Measurements from ENCODE around the gene KRT74. TPM values are rescaled to one million over a fixed set of nuclear protein-coding genes. Genes with fewer than 3 reads are reported as not detected.

The KRT74 gene
- total and polyA plus RNA-seq, 4 donors, result not detected

GRCh38 chr12:52615912-52616311 lies 42.3 kb upstream of the KRT74 start:
- WGBS, result 89% methylated on average over 9 of the region's 9 CpGs
- no peaks in the 10 kb centered on the region for H3K27me3 ChIP-seq (ENCODE audit: control insufficient read depth in 4 of 4, insufficient read depth in 4 of 4, low read length in 3 of 4)
- DNase-seq (ENCODE audit: low spot score), result no peak
- H3K9ac ChIP-seq (ENCODE audit: low read depth in 1 of 2, low read length in 2 of 2), result no peak overlapping the region
- H3K4me3 ChIP-seq (ENCODE audit: low read depth in 1 of 3, low read length in 3 of 3), result no peak overlapping the region
- H3K9me3 ChIP-seq (ENCODE audit: control insufficient read depth in 4 of 4, low read length in 3 of 4), result no peaks in the 10 kb centered on the region
- no peak for TF ChIP-seq NR2F2 (IDR thresholded peaks at IDR 0.05)
- no peak for TF ChIP-seq RAD21 (IDR thresholded peaks at IDR 0.05)
- TF ChIP-seq GABPA (IDR thresholded peaks at IDR 0.05 in 1 of 2, conservative IDR thresholded peaks at IDR 0.05 in 1 of 2), result no peak
- no peak for TF ChIP-seq FOXA2 (IDR thresholded peaks at IDR 0.05)
- TF ChIP-seq MAX (IDR thresholded peaks at IDR 0.05), result no peak
- no peak for TF ChIP-seq HNF4A (conservative IDR thresholded peaks at IDR 0.05)
- no peak for TF ChIP-seq FOXA1 (IDR thresholded peaks at IDR 0.05)
- no peak for TF ChIP-seq ATF3 (IDR thresholded peaks at IDR 0.05)
- no peaks in the 10 kb centered on the region for H3K4me1 ChIP-seq (ENCODE audit: control insufficient read depth in 4 of 4, insufficient read depth in 4 of 4, low read length in 3 of 4)
- H3K36me3 ChIP-seq (ENCODE audit: control insufficient read depth in 4 of 4, insufficient read depth in 3 of 4, low read depth in 1 of 4, low read length in 3 of 4), result no peaks in the 10 kb centered on the region
- H3K27ac ChIP-seq (ENCODE audit: low read depth in 1 of 2, low read length in 2 of 2), result no peak overlapping the region

- Histone ChIP-seq H3K27ac (ENCODE audit: low read depth in 1 of 2, low read length in 2 of 2) (no peak overlapping the region), H3K9ac (ENCODE audit: low read depth in 1 of 2, low read length in 2 of 2) (no peak overlapping the region), H3K4me3 (ENCODE audit: low read depth in 1 of 3, low read length in 3 of 3) (no peak overlapping the region), H3K27me3 (ENCODE audit: control insufficient read depth in 4 of 4, insufficient read depth in 4 of 4, low read length in 3 of 4) (no peaks in the 10 kb centered on the region), H3K36me3 (ENCODE audit: control insufficient read depth in 4 of 4, insufficient read depth in 3 of 4, low read depth in 1 of 4, low read length in 3 of 4) (no peaks in the 10 kb centered on the region), H3K9me3 (ENCODE audit: control insufficient read depth in 4 of 4, low read length in 3 of 4) (no peaks in the 10 kb centered on the region), H3K4me1 (ENCODE audit: control insufficient read depth in 4 of 4, insufficient read depth in 4 of 4, low read length in 3 of 4) (no peaks in the 10 kb centered on the region)
- WGBS, result 64% methylated on average over 6 of the region's 6 CpGs
- TF ChIP-seq HNF4G (IDR thresholded peaks at IDR 0.05), result no peak
- TF ChIP-seq RAD21 (IDR thresholded peaks at IDR 0.05), result no peak
- no peak for TF ChIP-seq REST (IDR thresholded peaks at IDR 0.05)
- TF ChIP-seq TAF1 (conservative IDR thresholded peaks at IDR 0.05), result no peak
- TF ChIP-seq JUND (IDR thresholded peaks at IDR 0.05), result no peak
- TF ChIP-seq GABPA (IDR thresholded peaks at IDR 0.05 in 1 of 2, conservative IDR thresholded peaks at IDR 0.05 in 1 of 2), result no peak
- no peak for TF ChIP-seq FOXA2 (IDR thresholded peaks at IDR 0.05)
- TF ChIP-seq ATF3 (IDR thresholded peaks at IDR 0.05), result no peak
- TF ChIP-seq HNF4A (conservative IDR thresholded peaks at IDR 0.05), result no peak
- TF ChIP-seq RXRA (IDR thresholded peaks at IDR 0.05), result no peak
- TF ChIP-seq SP1 (IDR thresholded peaks at IDR 0.05), result no peak
- no peak for TF ChIP-seq YY1 (IDR thresholded peaks at IDR 0.05)
- no peak for TF ChIP-seq FOXA1 (IDR thresholded peaks at IDR 0.05)
- no peak for TF ChIP-seq EGR1 (IDR thresholded peaks at IDR 0.05; ENCODE audit: low read depth in 2 of 2)
- TF ChIP-seq MAX (IDR thresholded peaks at IDR 0.05), result no peak
- TF ChIP-seq ZBTB33 (IDR thresholded peaks at IDR 0.05), result no peak
- TF ChIP-seq NR2F2 (IDR thresholded peaks at IDR 0.05), result no peak
- DNase-seq (ENCODE audit: low spot score), result peak; percentile 27
Measured at GRCh38 chr12:52615208-52615868, 41.7 kb upstream of the KRT74 start.

Measured in liver (tissue), 9 donors.